GM23338 (cell line): ENCODE results near the gene CITED4. TPM values are rescaled to one million over a fixed set of nuclear protein-coding genes. Genes with fewer than 3 reads are reported as not detected.

Experiments
- ATAC-seq: fragments of 200-7000 bp; cut with Tn5 transposase; 3 replicates; pipeline ENCODE4 v1.9.1; 2020
- DNase-seq: peaks from one replicate; pipeline ENCODE4 v3.0.0-alpha.2; 2015; ENCODE audit warnings: low spot score
- H2AFZ ChIP-seq: fragments of 200-600 bp; sonication (generic); 2 replicates; pipeline ENCODE4 v1.8.0; 2016; ENCODE audit warnings: antibody characterized with exemption, mild to moderate bottlenecking, moderate library complexity
- H3F3A ChIP-seq: fragments of 200-600 bp; sonication (generic); replicated peaks from 2 replicates; pipeline ENCODE4 v1.8.0; 2017; ENCODE audit warnings: antibody characterized with exemption, mixed run types, low read depth
- H3K27ac ChIP-seq: fragments of 200-600 bp; sonication (generic); 2 replicates; pipeline ENCODE4 v1.6.1; 2016; ENCODE audit warnings: low read depth
- H3K27me3 ChIP-seq: fragments of 200-600 bp; sonication (generic); 2 replicates; pipeline ENCODE4 v1.8.0; 2016; ENCODE audit warnings: mild to moderate bottlenecking, mixed run types, moderate library complexity; ENCODE audit not compliant: insufficient read depth
- H3K36me3 ChIP-seq: fragments of 200-600 bp; sonication (generic); 2 replicates; pipeline ENCODE4 v1.8.0; 2016; ENCODE audit warnings: mild to moderate bottlenecking; ENCODE audit not compliant: insufficient read depth
- H3K4me1 ChIP-seq: fragments of 200-600 bp; sonication (generic); 2 replicates; pipeline ENCODE4 v1.8.0; 2016; ENCODE audit warnings: mild to moderate bottlenecking, moderate library complexity; ENCODE audit not compliant: insufficient read depth
- H3K4me2 ChIP-seq: fragments of 200-600 bp; sonication (generic); 2 replicates; pipeline ENCODE4 v1.7.1; 2017; ENCODE audit warnings: mixed run types
- H3K4me3 ChIP-seq: fragments of 200-600 bp; sonication (generic); 2 replicates; pipeline ENCODE4 v1.6.1; 2016; ENCODE audit warnings: mixed run types
- H3K79me2 ChIP-seq: fragments of 200-600 bp; sonication (generic); replicated peaks from 2 replicates; pipeline ENCODE4 v1.8.0; 2017; ENCODE audit warnings: mild to moderate bottlenecking; ENCODE audit not compliant: insufficient read depth
- H3K9me2 ChIP-seq: fragments of 200-600 bp; sonication (generic); 2 replicates; pipeline ENCODE4 v1.8.0; 2017; ENCODE audit not compliant: insufficient read depth
- H4K20me1 ChIP-seq: fragments of 200-600 bp; sonication (generic); replicated peaks from 2 replicates; pipeline ENCODE4 v1.8.0; 2017; ENCODE audit warnings: mild to moderate bottlenecking; ENCODE audit not compliant: insufficient read depth
- H3K27ac Mint-ChIP-seq: 2 replicates; pipeline ENCODE4 v1.8.0; 2020; ENCODE audit warnings: inconsistent platforms, mild to moderate bottlenecking, moderate library complexity, mixed read lengths
- H3K27me3 Mint-ChIP-seq: 3 replicates; pipeline ENCODE4 v1.8.0; 2022; ENCODE audit warnings: low read depth, mild to moderate bottlenecking, moderate library complexity, mixed read lengths, inconsistent platforms; ENCODE audit not compliant: insufficient read depth, poor library complexity
- H3K36me3 Mint-ChIP-seq: 3 replicates; pipeline ENCODE4 v1.8.0; 2021; ENCODE audit warnings: low read depth, mild to moderate bottlenecking, inconsistent platforms, moderate library complexity, mixed read lengths
- H3K4me1 Mint-ChIP-seq: 3 replicates; pipeline ENCODE4 v1.8.0; 2020; ENCODE audit warnings: mild to moderate bottlenecking, inconsistent platforms, mixed read lengths
- H3K4me3 Mint-ChIP-seq: 3 replicates; pipeline ENCODE4 v1.8.0; 2021; ENCODE audit warnings: moderate library complexity, mild to moderate bottlenecking, inconsistent platforms, mixed read lengths
- H3K9me3 Mint-ChIP-seq: 3 replicates; pipeline ENCODE4 v1.8.0; 2020; ENCODE audit warnings: moderate library complexity, mild to moderate bottlenecking, inconsistent platforms, mixed read lengths
- CREB1 ChIP-seq: fragments of 250-450 bp; sonication (Bioruptor Pico); IDR thresholded peaks from 2 replicates; pipeline ENCODE4 v1.5.0; 2020; ENCODE audit warnings: low read depth, mild to moderate bottlenecking, moderate library complexity
- EZH2 ChIP-seq: fragments of 200-600 bp; sonication (generic); IDR thresholded peaks from one replicate; pipeline ENCODE4 v1.8.0; 2017; ENCODE audit warnings: antibody characterized with exemption, mild to moderate bottlenecking, low read depth; ENCODE audit not compliant: unreplicated experiment
- EZH2phosphoT487 ChIP-seq: fragments of 200-600 bp; sonication (generic); IDR thresholded peaks from one replicate; pipeline ENCODE4 v1.8.1; 2018; ENCODE audit warnings: antibody characterized with exemption; ENCODE audit not compliant: unreplicated experiment
- JUNB ChIP-seq: IDR thresholded peaks from one replicate; pipeline ENCODE4 v1.6.1; 2016; ENCODE audit warnings: antibody characterized with exemption; ENCODE audit not compliant: unreplicated experiment
- NANOG ChIP-seq: IDR thresholded peaks from 2 replicates; pipeline ENCODE4 v1.6.1; 2016; ENCODE audit warnings: antibody characterized with exemption, borderline replicate concordance
- POLR2AphosphoS5 ChIP-seq: IDR thresholded peaks from 2 replicates; pipeline ENCODE4 v1.6.1; 2016; ENCODE audit warnings: antibody characterized with exemption, low read depth
- STAT1 ChIP-seq: IDR thresholded peaks from one replicate; pipeline ENCODE4 v1.6.1; 2016; ENCODE audit warnings: antibody characterized with exemption; ENCODE audit not compliant: unreplicated experiment
- ZNF114 ChIP-seq: fragments of 250-450 bp; sonication (Bioruptor Pico); IDR thresholded peaks from 2 replicates; pipeline ENCODE4 v1.5.0; 2020; ENCODE audit warnings: mild to moderate bottlenecking, moderate library complexity
- ZNF331 ChIP-seq: fragments of 250-450 bp; sonication (Bioruptor Pico); IDR thresholded peaks from 2 replicates; pipeline ENCODE4 v1.5.0; 2020; ENCODE audit warnings: low read depth, mild to moderate bottlenecking, moderate library complexity
- polyA plus RNA-seq: library from polyadenylated mRNA; unstranded; fragments of >200 nt; fragmentation: Nextera tagmentation; extraction: Ambion mirVana; gene quantifications from 2 replicates; pipeline ENCODE4 v1.2.1, GENCODE V29; 2016
- total RNA-seq: library from RNA; depleted of rRNA; stranded (reverse); fragments of >200 nt; shearing (Covaris generic); gene quantifications from 2 replicates; pipeline ENCODE4 v1.2.3, GENCODE V29; 2014
- TF ChIP-seq, protein P1 (sequence below): IDR thresholded peaks from one replicate; pipeline ENCODE4 v1.6.1; 2018; ENCODE audit warnings: antibody characterized with exemption; ENCODE audit not compliant: unreplicated experiment
- TF ChIP-seq, protein P2 (sequence below), 2 experiments: fragments of 200-600 bp in 1 of 2; sonication (generic) in 1 of 2; conservative IDR thresholded peaks; 2 replicates each; pipeline versions ENCODE4 v1.5.1 to v1.6.1; 2016 to 2017; ENCODE audit warnings: antibody characterized with exemption in 2 of 2, low read depth in 2 of 2, mild to moderate bottlenecking in 2 of 2, moderate library complexity in 1 of 2
- TF ChIP-seq, protein P3 (sequence below): IDR thresholded peaks from 2 replicates; pipeline ENCODE4 v1.6.1; 2016; ENCODE audit warnings: antibody characterized with exemption
- TF ChIP-seq, protein P4 (sequence below): fragments of 250-450 bp; sonication (Bioruptor Pico); IDR thresholded peaks from 2 replicates; pipeline ENCODE4 v1.5.0; 2020; ENCODE audit warnings: mild to moderate bottlenecking, moderate library complexity

The CITED4 gene
- total and polyA plus RNA-seq, 2 experiments from 2014 or later: 2.9 to 18.7 TPM

DNA sequence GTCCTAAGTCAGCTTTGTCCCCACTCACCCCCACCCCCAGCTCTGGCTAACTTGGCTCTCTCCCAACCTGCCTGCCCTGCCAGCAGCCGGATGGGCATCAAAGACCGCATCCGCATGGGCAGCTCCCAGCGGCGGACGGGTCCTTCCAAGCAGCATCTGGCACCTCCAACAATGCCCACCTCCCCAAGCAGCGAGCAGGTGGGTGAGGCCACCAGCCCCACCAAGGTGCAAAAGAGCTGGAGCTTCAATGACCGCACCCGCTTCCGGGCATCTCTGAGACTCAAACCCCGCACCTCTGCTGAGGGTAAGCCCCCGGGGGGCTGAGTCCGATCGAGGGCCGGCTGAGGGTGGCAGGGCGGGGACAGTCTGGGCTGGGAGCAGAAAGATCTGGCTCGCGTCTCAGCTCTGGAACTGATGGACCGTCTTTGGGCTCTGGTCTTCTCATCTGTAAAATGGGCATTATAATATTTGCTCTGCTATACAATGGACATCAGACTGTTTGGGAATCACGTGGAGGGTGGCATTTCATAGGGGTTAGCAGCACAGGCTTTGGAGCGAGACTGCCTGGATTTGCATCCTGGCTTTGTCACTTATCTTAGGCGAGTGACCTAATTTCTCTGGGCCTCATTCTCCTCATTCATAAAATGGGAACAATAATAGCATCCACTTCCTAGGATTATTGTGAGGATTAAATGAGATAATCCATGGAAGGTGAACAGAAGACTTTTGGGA, 31.0 kb downstream of the CITED4 start:
- TF ChIP-seq, protein P1, sequence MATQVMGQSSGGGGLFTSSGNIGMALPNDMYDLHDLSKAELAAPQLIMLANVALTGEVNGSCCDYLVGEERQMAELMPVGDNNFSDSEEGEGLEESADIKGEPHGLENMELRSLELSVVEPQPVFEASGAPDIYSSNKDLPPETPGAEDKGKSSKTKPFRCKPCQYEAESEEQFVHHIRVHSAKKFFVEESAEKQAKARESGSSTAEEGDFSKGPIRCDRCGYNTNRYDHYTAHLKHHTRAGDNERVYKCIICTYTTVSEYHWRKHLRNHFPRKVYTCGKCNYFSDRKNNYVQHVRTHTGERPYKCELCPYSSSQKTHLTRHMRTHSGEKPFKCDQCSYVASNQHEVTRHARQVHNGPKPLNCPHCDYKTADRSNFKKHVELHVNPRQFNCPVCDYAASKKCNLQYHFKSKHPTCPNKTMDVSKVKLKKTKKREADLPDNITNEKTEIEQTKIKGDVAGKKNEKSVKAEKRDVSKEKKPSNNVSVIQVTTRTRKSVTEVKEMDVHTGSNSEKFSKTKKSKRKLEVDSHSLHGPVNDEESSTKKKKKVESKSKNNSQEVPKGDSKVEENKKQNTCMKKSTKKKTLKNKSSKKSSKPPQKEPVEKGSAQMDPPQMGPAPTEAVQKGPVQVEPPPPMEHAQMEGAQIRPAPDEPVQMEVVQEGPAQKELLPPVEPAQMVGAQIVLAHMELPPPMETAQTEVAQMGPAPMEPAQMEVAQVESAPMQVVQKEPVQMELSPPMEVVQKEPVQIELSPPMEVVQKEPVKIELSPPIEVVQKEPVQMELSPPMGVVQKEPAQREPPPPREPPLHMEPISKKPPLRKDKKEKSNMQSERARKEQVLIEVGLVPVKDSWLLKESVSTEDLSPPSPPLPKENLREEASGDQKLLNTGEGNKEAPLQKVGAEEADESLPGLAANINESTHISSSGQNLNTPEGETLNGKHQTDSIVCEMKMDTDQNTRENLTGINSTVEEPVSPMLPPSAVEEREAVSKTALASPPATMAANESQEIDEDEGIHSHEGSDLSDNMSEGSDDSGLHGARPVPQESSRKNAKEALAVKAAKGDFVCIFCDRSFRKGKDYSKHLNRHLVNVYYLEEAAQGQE: no peak
- TF ChIP-seq, protein P2, sequence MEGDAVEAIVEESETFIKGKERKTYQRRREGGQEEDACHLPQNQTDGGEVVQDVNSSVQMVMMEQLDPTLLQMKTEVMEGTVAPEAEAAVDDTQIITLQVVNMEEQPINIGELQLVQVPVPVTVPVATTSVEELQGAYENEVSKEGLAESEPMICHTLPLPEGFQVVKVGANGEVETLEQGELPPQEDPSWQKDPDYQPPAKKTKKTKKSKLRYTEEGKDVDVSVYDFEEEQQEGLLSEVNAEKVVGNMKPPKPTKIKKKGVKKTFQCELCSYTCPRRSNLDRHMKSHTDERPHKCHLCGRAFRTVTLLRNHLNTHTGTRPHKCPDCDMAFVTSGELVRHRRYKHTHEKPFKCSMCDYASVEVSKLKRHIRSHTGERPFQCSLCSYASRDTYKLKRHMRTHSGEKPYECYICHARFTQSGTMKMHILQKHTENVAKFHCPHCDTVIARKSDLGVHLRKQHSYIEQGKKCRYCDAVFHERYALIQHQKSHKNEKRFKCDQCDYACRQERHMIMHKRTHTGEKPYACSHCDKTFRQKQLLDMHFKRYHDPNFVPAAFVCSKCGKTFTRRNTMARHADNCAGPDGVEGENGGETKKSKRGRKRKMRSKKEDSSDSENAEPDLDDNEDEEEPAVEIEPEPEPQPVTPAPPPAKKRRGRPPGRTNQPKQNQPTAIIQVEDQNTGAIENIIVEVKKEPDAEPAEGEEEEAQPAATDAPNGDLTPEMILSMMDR (conservative IDR thresholded peaks at IDR 0.05; ENCODE audit: low read depth in 2 of 2): no peak
- TF ChIP-seq ZNF114 (CRISPR knock-in tag): no peak
- TF ChIP-seq CREB1 (CRISPR knock-in tag): no peak
- no peak for TF ChIP-seq POLR2AphosphoS5
- TF ChIP-seq ZNF331 (CRISPR knock-in tag): no peak
- TF ChIP-seq, protein P3, sequence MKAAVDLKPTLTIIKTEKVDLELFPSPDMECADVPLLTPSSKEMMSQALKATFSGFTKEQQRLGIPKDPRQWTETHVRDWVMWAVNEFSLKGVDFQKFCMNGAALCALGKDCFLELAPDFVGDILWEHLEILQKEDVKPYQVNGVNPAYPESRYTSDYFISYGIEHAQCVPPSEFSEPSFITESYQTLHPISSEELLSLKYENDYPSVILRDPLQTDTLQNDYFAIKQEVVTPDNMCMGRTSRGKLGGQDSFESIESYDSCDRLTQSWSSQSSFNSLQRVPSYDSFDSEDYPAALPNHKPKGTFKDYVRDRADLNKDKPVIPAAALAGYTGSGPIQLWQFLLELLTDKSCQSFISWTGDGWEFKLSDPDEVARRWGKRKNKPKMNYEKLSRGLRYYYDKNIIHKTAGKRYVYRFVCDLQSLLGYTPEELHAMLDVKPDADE: no peak
- no peak for TF ChIP-seq JUNB
- TF ChIP-seq, protein P4, sequence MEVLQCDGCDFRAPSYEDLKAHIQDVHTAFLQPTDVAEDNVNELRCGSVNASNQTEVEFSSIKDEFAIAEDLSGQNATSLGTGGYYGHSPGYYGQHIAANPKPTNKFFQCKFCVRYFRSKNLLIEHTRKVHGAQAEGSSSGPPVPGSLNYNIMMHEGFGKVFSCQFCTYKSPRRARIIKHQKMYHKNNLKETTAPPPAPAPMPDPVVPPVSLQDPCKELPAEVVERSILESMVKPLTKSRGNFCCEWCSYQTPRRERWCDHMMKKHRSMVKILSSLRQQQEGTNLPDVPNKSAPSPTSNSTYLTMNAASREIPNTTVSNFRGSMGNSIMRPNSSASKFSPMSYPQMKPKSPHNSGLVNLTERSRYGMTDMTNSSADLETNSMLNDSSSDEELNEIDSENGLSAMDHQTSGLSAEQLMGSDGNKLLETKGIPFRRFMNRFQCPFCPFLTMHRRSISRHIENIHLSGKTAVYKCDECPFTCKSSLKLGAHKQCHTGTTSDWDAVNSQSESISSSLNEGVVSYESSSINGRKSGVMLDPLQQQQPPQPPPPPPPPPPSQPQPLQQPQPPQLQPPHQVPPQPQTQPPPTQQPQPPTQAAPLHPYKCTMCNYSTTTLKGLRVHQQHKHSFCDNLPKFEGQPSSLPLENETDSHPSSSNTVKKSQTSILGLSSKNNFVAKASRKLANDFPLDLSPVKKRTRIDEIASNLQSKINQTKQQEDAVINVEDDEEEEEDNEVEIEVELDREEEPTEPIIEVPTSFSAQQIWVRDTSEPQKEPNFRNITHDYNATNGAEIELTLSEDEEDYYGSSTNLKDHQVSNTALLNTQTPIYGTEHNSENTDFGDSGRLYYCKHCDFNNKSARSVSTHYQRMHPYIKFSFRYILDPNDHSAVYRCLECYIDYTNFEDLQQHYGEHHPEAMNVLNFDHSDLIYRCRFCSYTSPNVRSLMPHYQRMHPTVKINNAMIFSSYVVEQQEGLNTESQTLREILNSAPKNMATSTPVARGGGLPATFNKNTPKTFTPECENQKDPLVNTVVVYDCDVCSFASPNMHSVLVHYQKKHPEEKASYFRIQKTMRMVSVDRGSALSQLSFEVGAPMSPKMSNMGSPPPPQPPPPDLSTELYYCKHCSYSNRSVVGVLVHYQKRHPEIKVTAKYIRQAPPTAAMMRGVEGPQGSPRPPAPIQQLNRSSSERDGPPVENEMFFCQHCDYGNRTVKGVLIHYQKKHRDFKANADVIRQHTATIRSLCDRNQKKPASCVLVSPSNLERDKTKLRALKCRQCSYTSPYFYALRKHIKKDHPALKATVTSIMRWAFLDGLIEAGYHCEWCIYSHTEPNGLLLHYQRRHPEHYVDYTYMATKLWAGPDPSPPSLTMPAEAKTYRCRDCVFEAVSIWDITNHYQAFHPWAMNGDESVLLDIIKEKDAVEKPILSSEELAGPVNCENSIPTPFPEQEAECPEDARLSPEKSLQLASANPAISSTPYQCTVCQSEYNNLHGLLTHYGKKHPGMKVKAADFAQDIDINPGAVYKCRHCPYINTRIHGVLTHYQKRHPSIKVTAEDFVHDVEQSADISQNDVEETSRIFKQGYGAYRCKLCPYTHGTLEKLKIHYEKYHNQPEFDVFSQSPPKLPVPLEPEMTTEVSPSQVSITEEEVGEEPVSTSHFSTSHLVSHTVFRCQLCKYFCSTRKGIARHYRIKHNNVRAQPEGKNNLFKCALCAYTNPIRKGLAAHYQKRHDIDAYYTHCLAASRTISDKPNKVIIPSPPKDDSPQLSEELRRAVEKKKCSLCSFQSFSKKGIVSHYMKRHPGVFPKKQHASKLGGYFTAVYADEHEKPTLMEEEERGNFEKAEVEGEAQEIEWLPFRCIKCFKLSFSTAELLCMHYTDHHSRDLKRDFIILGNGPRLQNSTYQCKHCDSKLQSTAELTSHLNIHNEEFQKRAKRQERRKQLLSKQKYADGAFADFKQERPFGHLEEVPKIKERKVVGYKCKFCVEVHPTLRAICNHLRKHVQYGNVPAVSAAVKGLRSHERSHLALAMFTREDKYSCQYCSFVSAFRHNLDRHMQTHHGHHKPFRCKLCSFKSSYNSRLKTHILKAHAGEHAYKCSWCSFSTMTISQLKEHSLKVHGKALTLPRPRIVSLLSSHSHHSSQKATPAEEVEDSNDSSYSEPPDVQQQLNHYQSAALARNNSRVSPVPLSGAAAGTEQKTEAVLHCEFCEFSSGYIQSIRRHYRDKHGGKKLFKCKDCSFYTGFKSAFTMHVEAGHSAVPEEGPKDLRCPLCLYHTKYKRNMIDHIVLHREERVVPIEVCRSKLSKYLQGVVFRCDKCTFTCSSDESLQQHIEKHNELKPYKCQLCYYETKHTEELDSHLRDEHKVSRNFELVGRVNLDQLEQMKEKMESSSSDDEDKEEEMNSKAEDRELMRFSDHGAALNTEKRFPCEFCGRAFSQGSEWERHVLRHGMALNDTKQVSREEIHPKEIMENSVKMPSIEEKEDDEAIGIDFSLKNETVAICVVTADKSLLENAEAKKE (CRISPR knock-in tag): no peak
- TF ChIP-seq EZH2phosphoT487: no peak
- no peak for TF ChIP-seq NANOG
- TF ChIP-seq STAT1: no peak
- no peak for TF ChIP-seq EZH2
- no peaks in the 10 kb centered on the region for H3K9me3 Mint-ChIP-seq
- Histone ChIP-seq H3K27me3 (no peaks in the 10 kb centered on the region), H3K79me2 (no peaks in the 10 kb centered on the region), H3F3A (no peaks in the 10 kb centered on the region), H3K27ac (no peak overlapping the region), H3K4me2 (no peak overlapping the region), H4K20me1 (no peaks in the 10 kb centered on the region), H2AFZ (no peak overlapping the region), H3K36me3 (no peaks in the 10 kb centered on the region), H3K4me1 (peaks cover under 1% of the 10 kb centered on the region; the same call in 1 of the 2 replicates), H3K9me2 (no peaks in the 10 kb centered on the region), H3K4me3 (no peak overlapping the region)
- no peak for ATAC-seq
- peaks cover 5% of the 10 kb centered on the region for H3K27me3 Mint-ChIP-seq
- H3K4me3 Mint-ChIP-seq: no peak overlapping the region
- DNase-seq: no peak
- H3K27ac Mint-ChIP-seq: no peak overlapping the region
- H3K4me1 Mint-ChIP-seq: peaks cover 7% of the 10 kb centered on the region
- no peaks in the 10 kb centered on the region; the same call in 2 of the 3 replicates for H3K36me3 Mint-ChIP-seq
